Left lung (tissue), 10 donors: Measurements from ENCODE around the gene DUSP16. TPM values are rescaled to one million over a fixed set of nuclear protein-coding genes. Genes with fewer than 3 reads are reported as not detected.
"Not testable (repeated sequence)": the region's sequence is repeated elsewhere in the genome, so short reads cannot be mapped to it uniquely, and the experiment has no call there.

ENCODE experiments used
- ATAC-seq: fragments of 200-7000 bp; cut with Tn5 transposase; one replicate; pipeline ENCODE4 v1.9.1; 2020; ENCODE audit warnings: moderate library complexity
- DNase-seq, 4 donors: peaks; one replicate each; pipeline ENCODE4 v3.0.0-alpha.2; 2013 to 2020
- H3K27ac ChIP-seq, 2 donors: fragments of 200-600 bp; sonication (generic) in 1 of 2; one replicate each; pipeline versions ENCODE4 v1.5.0 to v1.8.0; 2020 to 2021
- H3K27me3 ChIP-seq, 2 donors: fragments of 200-600 bp; sonication (generic) in 1 of 2; one replicate each; pipeline versions ENCODE4 v1.5.0 to v1.8.0; 2020 to 2021
- H3K36me3 ChIP-seq, 2 donors: fragments of 200-600 bp; sonication (generic) in 1 of 2; one replicate each; pipeline versions ENCODE4 v1.5.0 to v1.8.0; 2020 to 2021
- H3K4me1 ChIP-seq, 2 donors: fragments of 200-600 bp; one replicate each; pipeline ENCODE4 v1.8.0; 2021
- H3K4me3 ChIP-seq, 2 donors: fragments of 200-600 bp; sonication (generic) in 1 of 2; one replicate each; pipeline versions ENCODE4 v1.5.0 to v1.8.0; 2020 to 2021; ENCODE audit warnings: mild to moderate bottlenecking in 1 of 2
- H3K9me3 ChIP-seq, 2 donors: fragments of 200-600 bp; sonication (generic) in 1 of 2; one replicate each; pipeline versions ENCODE4 v1.5.0 to v1.8.0; 2020 to 2021
- intact Hi-C, 2 donors: fragments of 100-400 bp; cut with DNase I; formaldehyde crosslinking; loops; one replicate each; pipeline versions ENCODE4 v1.11.2 to v1.14.2; 2022
- polyA plus RNA-seq, 6 donors: library from polyadenylated mRNA; unstranded; fragments of 120-200 nt; gene quantifications; one replicate each; pipeline ENCODE4 v1.2.1, GENCODE V29; 2013; ENCODE audit not compliant: insufficient read length in 6 of 6
- total RNA-seq, 2 donors: library from RNA; stranded (reverse); fragmentation: NEBNext Ultra II Directional; extraction: Animal tissue kit (Norgen Biotek cat#: 25700); gene quantifications; one replicate each; pipeline ENCODE4 v1.2.1, GENCODE V29; 2021
- TF ChIP-seq, protein P1 (sequence below), 2 donors: fragments of 200-600 bp; sonication (generic) in 1 of 2; IDR thresholded peaks; one replicate each; pipeline versions ENCODE4 v1.5.0 to v1.8.0; 2021; ENCODE audit warnings: antibody characterized with exemption in 2 of 2
- donor health status: DM: no; HTN: yes; CAD: no.
- donor health status: DM: no; HTN: no; CAD: no.

Gene DUSP16
- total and polyA plus RNA-seq, 8 donors = 31.7 to 45.6 (median 35.5) TPM

DNA sequence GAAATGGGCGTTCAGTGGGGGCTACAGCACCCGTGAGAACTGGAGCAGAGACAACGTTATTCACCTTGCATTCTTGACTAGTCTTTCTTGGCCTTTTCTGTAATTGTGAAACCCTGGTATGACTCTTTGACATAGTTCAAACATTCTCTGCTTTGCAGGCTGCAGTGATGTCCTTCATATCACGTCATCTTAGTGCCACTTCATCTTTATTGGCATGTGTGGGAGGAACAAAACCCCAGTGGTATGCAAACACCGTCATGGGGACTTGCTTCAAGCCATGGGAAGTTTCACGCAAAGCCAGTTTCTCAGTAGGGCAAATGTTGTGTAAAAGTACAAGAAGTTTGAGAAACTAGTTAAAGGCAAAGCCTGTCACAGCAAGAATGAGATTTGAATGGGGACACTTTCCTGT lies 20.2 kb upstream of the DUSP16 start:
- peaks cover 0 to 28% of the 10 kb centered on the region in 2 donors for H3K4me1 ChIP-seq
- TF ChIP-seq, protein P1, sequence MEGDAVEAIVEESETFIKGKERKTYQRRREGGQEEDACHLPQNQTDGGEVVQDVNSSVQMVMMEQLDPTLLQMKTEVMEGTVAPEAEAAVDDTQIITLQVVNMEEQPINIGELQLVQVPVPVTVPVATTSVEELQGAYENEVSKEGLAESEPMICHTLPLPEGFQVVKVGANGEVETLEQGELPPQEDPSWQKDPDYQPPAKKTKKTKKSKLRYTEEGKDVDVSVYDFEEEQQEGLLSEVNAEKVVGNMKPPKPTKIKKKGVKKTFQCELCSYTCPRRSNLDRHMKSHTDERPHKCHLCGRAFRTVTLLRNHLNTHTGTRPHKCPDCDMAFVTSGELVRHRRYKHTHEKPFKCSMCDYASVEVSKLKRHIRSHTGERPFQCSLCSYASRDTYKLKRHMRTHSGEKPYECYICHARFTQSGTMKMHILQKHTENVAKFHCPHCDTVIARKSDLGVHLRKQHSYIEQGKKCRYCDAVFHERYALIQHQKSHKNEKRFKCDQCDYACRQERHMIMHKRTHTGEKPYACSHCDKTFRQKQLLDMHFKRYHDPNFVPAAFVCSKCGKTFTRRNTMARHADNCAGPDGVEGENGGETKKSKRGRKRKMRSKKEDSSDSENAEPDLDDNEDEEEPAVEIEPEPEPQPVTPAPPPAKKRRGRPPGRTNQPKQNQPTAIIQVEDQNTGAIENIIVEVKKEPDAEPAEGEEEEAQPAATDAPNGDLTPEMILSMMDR (IDR thresholded peaks at IDR 0.05) = no peak
- H3K4me3 ChIP-seq = no peak overlapping the region
- no peaks in the 10 kb centered on the region for H3K9me3 ChIP-seq
- H3K27ac ChIP-seq = peak overlapping the region; percentile 58 to 66
- ATAC-seq = peak; percentile 93
- H3K36me3 ChIP-seq = no peaks in the 10 kb centered on the region
- intact Hi-C loops = no loop called here
- H3K27me3 ChIP-seq = no peaks in the 10 kb centered on the region
- peak in 2 of 4 donors; percentile 12 to 47 for DNase-seq

DNA sequence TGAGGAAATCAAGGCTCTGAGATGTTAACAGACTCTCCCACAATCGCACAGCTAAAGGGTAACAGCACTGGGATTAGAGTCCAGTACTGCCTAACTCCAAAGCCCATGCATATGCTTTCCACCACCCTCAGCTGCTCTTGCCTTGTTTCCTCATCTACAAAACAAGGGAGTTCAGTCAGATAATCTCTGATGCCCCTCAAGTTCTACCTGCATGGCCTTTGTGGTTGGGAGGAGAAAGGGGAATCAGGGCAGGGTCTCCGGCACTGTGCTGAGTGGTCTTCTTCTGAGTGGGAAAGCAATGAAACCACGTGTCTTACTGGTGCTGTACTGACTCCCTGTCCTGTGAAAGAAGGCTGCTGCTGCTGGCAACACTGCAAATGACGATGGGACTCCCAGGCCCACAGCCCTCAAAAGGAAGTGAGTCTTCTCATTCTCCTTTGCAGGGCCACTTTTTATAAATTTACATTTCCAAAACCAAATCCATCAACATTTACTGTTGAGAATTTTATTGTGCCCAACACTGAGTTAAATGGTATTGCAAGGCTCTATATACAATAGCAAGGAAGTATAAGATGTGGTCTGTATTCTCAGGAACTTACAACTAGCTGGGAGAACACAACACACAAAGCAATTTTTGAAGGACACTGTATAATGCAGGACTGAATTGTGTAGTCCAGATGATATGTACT lies 19.7 kb upstream of the DUSP16 start:
- intact Hi-C loops = no loop called here
- H3K9me3 ChIP-seq = no peaks in the 10 kb centered on the region
- DNase-seq (no peak), ATAC-seq (no peak)
- H3K4me3 ChIP-seq = no peak overlapping the region
- H3K27ac ChIP-seq = peak overlapping the region; percentile 58 to 66
- TF ChIP-seq, protein P1 (IDR thresholded peaks at IDR 0.05) = no peak
- H3K36me3 ChIP-seq = no peaks in the 10 kb centered on the region
- no peaks in the 10 kb centered on the region for H3K27me3 ChIP-seq
- peaks cover 0 to 28% of the 10 kb centered on the region in 2 donors for H3K4me1 ChIP-seq

DNA sequence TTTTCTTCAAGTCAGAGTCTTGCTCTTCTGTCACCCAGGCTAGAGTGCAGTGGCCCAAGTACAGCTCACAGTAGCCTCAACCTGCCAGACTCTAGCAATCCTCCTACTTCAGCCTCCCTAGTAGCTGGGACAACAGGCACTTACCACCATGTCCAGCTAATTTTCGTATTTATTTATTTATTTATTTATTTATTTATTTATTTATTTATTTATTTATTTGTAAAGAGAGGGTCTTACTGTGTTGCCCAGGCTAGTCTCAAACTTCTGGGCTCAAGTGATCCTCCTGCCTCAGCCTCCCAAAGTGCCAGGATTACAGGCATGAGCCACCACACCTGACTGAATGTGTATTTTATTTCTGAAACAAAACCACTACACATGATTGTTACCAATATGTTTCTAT lies 18.1 kb upstream of the DUSP16 start:
- H3K9me3 ChIP-seq, H3K4me3 ChIP-seq, DNase-seq, H3K27me3 ChIP-seq, intact Hi-C loops, ATAC-seq, H3K27ac ChIP-seq, H3K36me3 ChIP-seq: not testable (repeated sequence)
- H3K4me1 ChIP-seq = peaks cover 0 to 28% of the 10 kb centered on the region in 2 donors

- intact Hi-C loops = no loop called here
- Histone ChIP-seq H3K9me3 (no peaks in the 10 kb centered on the region), H3K4me3 (no peak overlapping the region), H3K4me1 (peaks cover 0 to 8% of the 10 kb centered on the region in 2 donors), H3K27me3 (no peaks in the 10 kb centered on the region), H3K27ac (no peak overlapping the region), H3K36me3 (no peaks in the 10 kb centered on the region)
- ATAC-seq (no peak), DNase-seq (no peak)
- TF ChIP-seq, protein P1 (IDR thresholded peaks at IDR 0.05) = no peak
Observed at GRCh38 chr12:12577786-12578185, 15.1 kb upstream of the DUSP16 start.

DNA sequence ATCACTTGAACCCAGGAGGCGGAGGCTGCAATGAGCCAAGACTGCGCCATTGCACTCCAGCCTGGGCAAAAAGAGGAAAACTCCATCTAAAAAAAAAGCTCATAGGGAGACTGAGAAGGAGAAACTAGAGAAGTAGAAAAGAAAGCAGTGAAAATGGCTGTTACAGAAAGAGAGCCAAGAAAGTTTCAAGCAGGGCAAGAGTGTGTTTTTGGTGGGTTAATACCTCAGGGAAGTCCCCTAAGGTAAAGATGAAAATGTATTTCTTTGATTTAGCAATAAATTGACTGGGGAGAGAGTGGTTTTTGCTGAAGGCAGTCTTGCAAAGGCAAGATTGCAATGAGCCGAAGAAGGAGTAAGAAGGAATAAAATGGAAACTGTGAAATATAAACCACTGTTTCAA lies 10.0 kb upstream of the DUSP16 start:
- intact Hi-C loops = no loop called here
- Histone ChIP-seq H3K4me3 (no peak overlapping the region), H3K27me3 (no peaks in the 10 kb centered on the region), H3K9me3 (no peaks in the 10 kb centered on the region), H3K27ac (no peak overlapping the region), H3K36me3 (no peaks in the 10 kb centered on the region), H3K4me1 (no peaks in the 10 kb centered on the region)
- TF ChIP-seq, protein P1 (IDR thresholded peaks at IDR 0.05) = no peak
- ATAC-seq (no peak), DNase-seq (no peak)

DNA sequence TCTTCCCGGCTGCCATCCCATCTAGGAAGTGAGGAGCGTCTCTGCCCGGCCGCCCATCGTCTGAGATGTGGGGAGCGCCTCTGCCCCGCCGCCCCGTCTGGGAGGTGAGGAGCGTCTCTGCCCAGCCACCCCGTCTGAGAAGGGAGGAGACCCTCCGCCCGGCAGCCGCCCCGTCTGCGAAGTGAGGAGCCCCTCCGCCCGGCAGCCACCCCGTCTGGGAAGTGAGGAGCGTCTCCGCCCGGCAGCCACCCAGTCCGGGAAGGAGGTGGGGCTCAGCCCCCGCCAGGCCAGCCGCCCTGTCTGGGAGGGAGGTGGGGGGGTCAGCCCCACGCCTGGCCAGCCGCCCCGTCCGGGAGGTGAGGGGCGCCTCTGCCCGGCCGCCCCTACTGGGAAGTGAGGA lies 3.3 kb upstream of the DUSP16 start:
- intact Hi-C loops = loop anchor here in 1 of 2 donors (10.0 kb wide), 1 partner anchor 191 kb away; no protein-coding TSS in a partner anchor
- H3K4me1 ChIP-seq = peaks cover 5 to 19% of the 10 kb centered on the region in 2 donors
- not testable (repeated sequence) for H3K4me3 ChIP-seq, H3K27me3 ChIP-seq, H3K9me3 ChIP-seq, ATAC-seq, H3K27ac ChIP-seq, H3K36me3 ChIP-seq, DNase-seq
